HFF-Myc (cell line): Measurements from ENCODE around the gene CFAP47.
"Not testable (repeated sequence)": the region's sequence is repeated elsewhere in the genome, so short reads cannot be mapped to it uniquely, and the experiment has no call there.

Experiments
- DNase-seq: peaks from one replicate; pipeline ENCODE4 v3.0.0-alpha.2; 2011; ENCODE audit warnings: low read depth; ENCODE audit errors: extremely low read depth
- H3K4me3 ChIP-seq: replicated peaks from 2 replicates; pipeline ENCODE4 v1.5.1; 2011; ENCODE audit warnings: low read depth, mild to moderate bottlenecking, control low read depth, low read length
- CTCF ChIP-seq: IDR thresholded peaks from 2 replicates; pipeline ENCODE4 v1.5.1; 2012; ENCODE audit warnings: mild to moderate bottlenecking, low read depth, low read length, control low read depth; ENCODE audit errors: missing control alignments

CFAP47 gene

GRCh38 chrX:36218801-36219200 is 299.3 kb downstream of the CFAP47 start:
- TF ChIP-seq CTCF = no peak

GRCh38 chrX:36234840-36235528 is 315.4 kb downstream of the CFAP47 start:
- not testable (repeated sequence) for H3K4me3 ChIP-seq, DNase-seq

More at GRCh38 chrX:36218801-36219200, 299.3 kb downstream of the CFAP47 start:
- DNase-seq = no peak
- no peak overlapping the region for H3K4me3 ChIP-seq

GRCh38 chrX:36241397-36241796 is 321.9 kb downstream of the CFAP47 start:
- TF ChIP-seq CTCF = no peak
- H3K4me3 ChIP-seq = no peak overlapping the region
- DNase-seq = no peak

- H3K4me3 ChIP-seq = no peak overlapping the region
- no peak for TF ChIP-seq CTCF
- DNase-seq = no peak
These were observed 346.6 kb downstream of the CFAP47 start for GRCh38 chrX:36266155-36266554.

- no peak for DNase-seq
- H3K4me3 ChIP-seq = no peak overlapping the region
- TF ChIP-seq CTCF = no peak
These were observed 390.6 kb downstream of the CFAP47 start for GRCh38 chrX:36310136-36310535.

GRCh38 chrX:36314303-36314702 is 394.8 kb downstream of the CFAP47 start:
- no peak for DNase-seq
- no peak overlapping the region for H3K4me3 ChIP-seq
- no peak for TF ChIP-seq CTCF

- TF ChIP-seq CTCF = no peak
- DNase-seq = no peak
- no peak overlapping the region for H3K4me3 ChIP-seq
These were observed 415.0 kb downstream of the CFAP47 start for GRCh38 chrX:36334572-36334971.
